Dermis lymphatic vessel endothelial cell (primary cell): ENCODE measurements around the gene SPIB. TPM values are rescaled to one million over a fixed set of nuclear protein-coding genes. Genes with fewer than 3 reads are reported as not detected.

Experiments
- total RNA-seq: library from RNA; depleted of rRNA; stranded (reverse); fragments of >200 nt; gene quantifications from 2 replicates; pipeline ENCODE4 v1.2.1, GENCODE V29; 2014

Gene SPIB
- total RNA-seq = not detected in 2 replicates

GRCh38 chr19:50418176-50419021 lies at the start of gene SPIB:
SPIB (plus strand) TSS chr19:50418938; CDS start chr19:50418963, 25 bp downstream.

GRCh38 chr19:50376166-50377050 lies 42.3 kb upstream of the SPIB start, which contains the start of gene NR1H2:
NR1H2 (plus strand) TSS chr19:50376457; CDS start chr19:50377606, 1,149 bp downstream.

GRCh38 chr19:50383852-50384684 lies 34.7 kb upstream of the SPIB start, which contains the start of gene POLD1:
POLD1 (plus strand) TSS chr19:50384347; CDS start chr19:50398852, 14,505 bp downstream.

GRCh38 chr19:50432221-50433028 lies 13.7 kb downstream of the SPIB start, which contains the start of gene MYBPC2:
MYBPC2 (plus strand) TSS chr19:50432892; CDS start chr19:50432954, 62 bp downstream.

GRCh38 chr19:50476224-50476906 lies 57.6 kb downstream of the SPIB start, which contains the start of the genes EMC10 and GARIN5A:
EMC10 (plus strand) TSS chr19:50476507; CDS start chr19:50476545, 38 bp downstream.
GARIN5A (minus strand) TSS chr19:50476848; CDS start chr19:50476388, 460 bp downstream.

Other genes starting within 250 kb of the SPIB start
- under 0.01 and 0.09 TPM in 2 replicates for gene MYH14, start 215.3 kb upstream of the SPIB start, total RNA-seq
- 0.33 and 0.43 TPM in 2 replicates for gene KCNC3, start 89.6 kb upstream of the SPIB start, total RNA-seq
- under 0.01 and 0.11 TPM in 2 replicates for gene NAPSA, start 53.3 kb upstream of the SPIB start, total RNA-seq
- gene NR1H2, start 42.5 kb upstream of the SPIB start, total RNA-seq = 53.5 and 66.0 TPM in 2 replicates
- 24.1 and 33.6 TPM in 2 replicates for gene POLD1, start 34.6 kb upstream of the SPIB start, total RNA-seq
- gene MYBPC2, start 14.0 kb downstream of the SPIB start, total RNA-seq = under 0.01 TPM in 2 replicates
- gene EMC10, start 57.6 kb downstream of the SPIB start, total RNA-seq = 75.2 and 81.7 TPM in 2 replicates
- gene GARIN5A, start 57.9 kb downstream of the SPIB start, total RNA-seq = 0.11 and 0.17 TPM in 2 replicates
- 22.5 and 25.8 TPM in 2 replicates for gene JOSD2, start 92.3 kb downstream of the SPIB start, total RNA-seq
- gene ASPDH, start 95.0 kb downstream of the SPIB start, total RNA-seq = not detected in 2 replicates
- gene LRRC4B, start 149.5 kb downstream of the SPIB start, total RNA-seq = under 0.01 TPM in 2 replicates
- gene SYT3, start 220.9 kb downstream of the SPIB start, total RNA-seq = not detected in 2 replicates
- not detected in 2 replicates for gene C19orf81, start 230.5 kb downstream of the SPIB start, total RNA-seq